ENCODE data around the gene SLC8A3.

The SLC8A3 gene

DNA sequence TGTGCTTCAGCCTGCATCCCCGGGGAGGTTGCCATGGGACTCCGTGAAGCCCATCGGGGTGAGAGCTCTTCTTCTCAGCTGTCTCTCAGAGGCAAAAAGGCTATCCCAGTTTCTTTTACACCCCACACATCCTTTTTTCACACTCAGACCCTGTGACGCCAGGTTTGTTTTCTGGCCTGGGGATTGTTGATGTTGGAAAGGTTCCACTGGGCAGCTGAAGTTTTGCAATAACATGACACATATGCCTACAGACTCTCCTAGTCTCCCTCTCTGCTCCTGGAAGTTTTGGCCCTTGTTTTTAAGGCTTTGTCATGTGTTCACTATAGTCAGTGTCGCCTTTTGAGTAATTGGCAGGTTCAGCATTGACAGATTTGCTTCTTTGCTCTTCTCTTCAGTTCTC is 190.9 kb downstream of the SLC8A3 start:
- no peak for TF ChIP-seq CTCF (IDR thresholded peaks at IDR 0.05; ENCODE audit: control insufficient read depth, insufficient read depth, low read depth, low read length, missing control alignments)
- no peak for DNase-seq (ENCODE audit: low read depth)
- H3K4me3 ChIP-seq (ENCODE audit: control insufficient read depth, low read depth, low read length), result no peak overlapping the region

DNA sequence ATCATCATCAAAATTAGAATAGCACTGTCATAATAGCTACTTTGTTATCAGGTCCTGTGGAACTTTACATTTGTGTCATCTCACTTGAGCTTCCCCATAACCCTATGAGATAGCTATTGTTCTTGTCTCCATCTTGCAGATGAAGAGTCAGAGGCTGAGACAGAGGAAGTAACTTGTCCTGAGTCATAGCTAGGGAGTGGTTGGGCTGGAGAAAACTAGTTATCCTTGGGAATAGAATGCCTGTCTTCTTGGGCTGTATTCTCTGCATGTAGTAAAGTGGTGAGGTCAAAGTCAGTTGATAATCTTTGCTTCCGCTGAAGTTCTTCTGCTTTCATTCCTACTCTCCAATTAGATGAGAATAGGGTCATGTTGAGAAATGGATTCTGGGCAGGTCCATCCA is 192.5 kb downstream of the SLC8A3 start:
- DNase-seq (ENCODE audit: low read depth), result no peak
- H3K4me3 ChIP-seq (ENCODE audit: control insufficient read depth, low read depth, low read length), result no peak overlapping the region
- TF ChIP-seq CTCF (IDR thresholded peaks at IDR 0.05; ENCODE audit: control insufficient read depth, insufficient read depth, low read depth, low read length, missing control alignments), result no peak
